Activated naive CD4-positive, alpha-beta T cell treated with anti-CD3 and anti-CD28 coated beads, Interleukin-2, amount 50 U/mL, for 72 hours (primary cell): ENCODE results near the gene EPHA6. TPM values are rescaled to one million over a fixed set of nuclear protein-coding genes. Genes with fewer than 3 reads are reported as not detected.
"Not testable (repeated sequence)": the region's sequence is repeated elsewhere in the genome, so short reads cannot be mapped to it uniquely, and the experiment has no call there.

Experiments used
- ATAC-seq, 2 donors: fragments of 150-1000 bp; cut with Tn5 transposase; 2 replicates each; pipeline ENCODE4 v1.10.0; 2021; ENCODE audit warnings: mild to moderate bottlenecking in 2 of 2, moderate library complexity in 2 of 2
- DNase-seq, 2 donors: peaks; one replicate each; pipeline ENCODE4 v3.0.0; 2021 to 2022; ENCODE audit warnings: low spot score in 2 of 2
- H3K27ac Mint-ChIP-seq, 2 donors: one replicate each; pipeline ENCODE4 v1.8.0; 2022; ENCODE audit warnings: mild to moderate bottlenecking in 2 of 2, mixed read lengths in 2 of 2
- H3K36me3 Mint-ChIP-seq, 2 donors: one replicate each; pipeline ENCODE4 v1.8.0; 2022; ENCODE audit warnings: mixed read lengths in 2 of 2
- H3K9me3 Mint-ChIP-seq, 2 donors: one replicate each; pipeline ENCODE4 v1.8.0; 2022; ENCODE audit warnings: mixed read lengths in 2 of 2
- total RNA-seq, 2 donors: library from RNA; stranded (reverse); gene quantifications; one replicate each; pipeline ENCODE4 v1.2.3, GENCODE V29; 2022

EPHA6 gene
- total RNA-seq, 2 donors from 2014 or later = not detected

GRCh38 chr3:96977671-96978070 is 163.3 kb downstream of the EPHA6 start:
- Mint-ChIP-seq H3K27ac (no peak overlapping the region), H3K9me3 (peaks cover 0 to 8% of the 10 kb centered on the region in 2 donors), H3K36me3 (peaks cover 0 to 6% of the 10 kb centered on the region in 2 donors)
- DNase-seq (no peak), ATAC-seq (no peak)

- H3K36me3 Mint-ChIP-seq, ATAC-seq, H3K27ac Mint-ChIP-seq, DNase-seq: not testable (repeated sequence)
- peaks cover 9 to 11% of the 10 kb centered on the region in 2 donors for H3K9me3 Mint-ChIP-seq
These were observed 169.3 kb downstream of the EPHA6 start for GRCh38 chr3:96983716-96984115.

- Mint-ChIP-seq H3K27ac (no peak overlapping the region), H3K36me3 (peaks cover 0 to 6% of the 10 kb centered on the region in 2 donors), H3K9me3 (peaks cover 14% of the 10 kb centered on the region in 2 donors)
- ATAC-seq (no peak), DNase-seq (no peak)
These were observed 171.8 kb downstream of the EPHA6 start for GRCh38 chr3:96986241-96986640.

GRCh38 chr3:96991231-96991630 is 176.8 kb downstream of the EPHA6 start:
- H3K9me3 Mint-ChIP-seq = peaks cover 10 to 24% of the 10 kb centered on the region in 2 donors
- H3K27ac Mint-ChIP-seq = no peak overlapping the region
- no peak for ATAC-seq
- no peak for DNase-seq
- H3K36me3 Mint-ChIP-seq = no peaks in the 10 kb centered on the region

GRCh38 chr3:96991800-96992365 is 177.5 kb downstream of the EPHA6 start:
- DNase-seq = no peak
- Mint-ChIP-seq H3K9me3 (peaks cover 10 to 24% of the 10 kb centered on the region in 2 donors), H3K27ac (no peak overlapping the region), H3K36me3 (no peaks in the 10 kb centered on the region)
- no peak for ATAC-seq

GRCh38 chr3:96994988-96995387 is 180.6 kb downstream of the EPHA6 start:
- Mint-ChIP-seq H3K9me3 (peaks cover 14 to 15% of the 10 kb centered on the region in 2 donors), H3K27ac (no peak overlapping the region), H3K36me3 (no peaks in the 10 kb centered on the region)
- DNase-seq (no peak), ATAC-seq (no peak)

GRCh38 chr3:96996009-96996408 is 181.6 kb downstream of the EPHA6 start:
- DNase-seq = no peak
- peaks cover 14 to 15% of the 10 kb centered on the region in 2 donors for H3K9me3 Mint-ChIP-seq
- H3K27ac Mint-ChIP-seq = no peak overlapping the region
- H3K36me3 Mint-ChIP-seq = no peaks in the 10 kb centered on the region
- no peak for ATAC-seq

- peaks cover 3 to 10% of the 10 kb centered on the region in 2 donors for H3K9me3 Mint-ChIP-seq
- DNase-seq (no peak), ATAC-seq (no peak)
- H3K27ac Mint-ChIP-seq = no peak overlapping the region
- H3K36me3 Mint-ChIP-seq = no peaks in the 10 kb centered on the region
These were observed 187.2 kb downstream of the EPHA6 start for GRCh38 chr3:97001611-97002010.

- ATAC-seq = no peak
- Mint-ChIP-seq H3K27ac (no peak overlapping the region), H3K9me3 (peaks cover 18 to 24% of the 10 kb centered on the region in 2 donors), H3K36me3 (no peaks in the 10 kb centered on the region)
- DNase-seq = no peak
These were observed 195.1 kb downstream of the EPHA6 start for GRCh38 chr3:97009427-97010019.

GRCh38 chr3:97010881-97011657 is 196.7 kb downstream of the EPHA6 start:
- Mint-ChIP-seq H3K36me3 (no peaks in the 10 kb centered on the region), H3K27ac (no peak overlapping the region), H3K9me3 (peaks cover 18 to 24% of the 10 kb centered on the region in 2 donors)
- no peak for ATAC-seq
- DNase-seq = no peak

- no peak for DNase-seq
- ATAC-seq = no peak
- Mint-ChIP-seq H3K36me3 (peaks cover 0 to 5% of the 10 kb centered on the region in 2 donors), H3K27ac (no peak overlapping the region), H3K9me3 (peaks cover 8 to 39% of the 10 kb centered on the region in 2 donors)
These were observed 207.4 kb downstream of the EPHA6 start for GRCh38 chr3:97021778-97022177.

- peaks cover 4 to 17% of the 10 kb centered on the region in 2 donors for H3K9me3 Mint-ChIP-seq
- DNase-seq, ATAC-seq, H3K27ac Mint-ChIP-seq, H3K36me3 Mint-ChIP-seq: not testable (repeated sequence)
These were observed 211.2 kb downstream of the EPHA6 start for GRCh38 chr3:97025612-97026011.

GRCh38 chr3:97029972-97030371 is 215.6 kb downstream of the EPHA6 start:
- ATAC-seq (no peak), DNase-seq (no peak)
- H3K9me3 Mint-ChIP-seq = peaks cover 7 to 9% of the 10 kb centered on the region in 2 donors
- H3K36me3 Mint-ChIP-seq = no peaks in the 10 kb centered on the region
- H3K27ac Mint-ChIP-seq = no peak overlapping the region

GRCh38 chr3:97037294-97037943 is 223.0 kb downstream of the EPHA6 start:
- Mint-ChIP-seq H3K36me3 (no peaks in the 10 kb centered on the region), H3K9me3 (peaks cover 0 to 3% of the 10 kb centered on the region in 2 donors), H3K27ac (no peak overlapping the region)
- ATAC-seq (no peak), DNase-seq (no peak)

- Mint-ChIP-seq H3K9me3 (peaks cover 0 to 5% of the 10 kb centered on the region in 2 donors), H3K27ac (no peak overlapping the region), H3K36me3 (no peaks in the 10 kb centered on the region)
- DNase-seq = no peak
- ATAC-seq = no peak
These were observed 229.0 kb downstream of the EPHA6 start for GRCh38 chr3:97043411-97043810.

- H3K9me3 Mint-ChIP-seq = peaks cover 11 to 20% of the 10 kb centered on the region in 2 donors
- DNase-seq (no peak), ATAC-seq (no peak)
- no peak overlapping the region for H3K27ac Mint-ChIP-seq
- no peaks in the 10 kb centered on the region for H3K36me3 Mint-ChIP-seq
These were observed 243.0 kb downstream of the EPHA6 start for GRCh38 chr3:97057365-97057764.

- peaks cover 3 to 12% of the 10 kb centered on the region in 2 donors for H3K9me3 Mint-ChIP-seq
- DNase-seq (no peak), ATAC-seq (no peak)
- H3K27ac Mint-ChIP-seq = no peak overlapping the region
- no peaks in the 10 kb centered on the region for H3K36me3 Mint-ChIP-seq
These were observed 244.8 kb downstream of the EPHA6 start for GRCh38 chr3:97059168-97059567.
